Smooth muscle cell (in vitro differentiated cells): Measurements from ENCODE around the gene VSTM2B. TPM values are rescaled to one million over a fixed set of nuclear protein-coding genes. Genes with fewer than 3 reads are reported as not detected.

Source experiments
- DNase-seq: peaks from one replicate; lab custom pipeline; 2025; ENCODE audit not compliant: unreplicated experiment; lab: John Stamatoyannopoulos, UW
- H2AFZ ChIP-seq: fragments of 200-600 bp; sonication (generic); 2 replicates; pipeline ENCODE4 v1.6.0; 2016; ENCODE audit warnings: antibody characterized with exemption, low read depth, mild to moderate bottlenecking
- H3F3A ChIP-seq: fragments of 200-600 bp; sonication (generic); 2 replicates; pipeline ENCODE4 v1.6.0; 2017; ENCODE audit warnings: antibody characterized with exemption, low read depth
- H3K27ac ChIP-seq: fragments of 200-600 bp; sonication (generic); 2 replicates; pipeline ENCODE4 v1.5.1; 2016; ENCODE audit warnings: low read depth, mild to moderate bottlenecking
- H3K27me3 ChIP-seq: fragments of 200-600 bp; sonication (generic); 2 replicates; pipeline ENCODE4 v1.6.1; 2016; ENCODE audit warnings: low read depth, mild to moderate bottlenecking
- H3K36me3 ChIP-seq: fragments of 200-600 bp; sonication (generic); 2 replicates; pipeline ENCODE4 v1.5.1; 2016; ENCODE audit warnings: low read depth
- H3K4me1 ChIP-seq: fragments of 200-600 bp; sonication (generic); 2 replicates; pipeline ENCODE4 v1.5.1; 2016; ENCODE audit warnings: low read depth
- H3K4me2 ChIP-seq: fragments of 200-600 bp; sonication (generic); 2 replicates; pipeline ENCODE4 v1.6.0; 2016; ENCODE audit warnings: mild to moderate bottlenecking
- H3K4me3 ChIP-seq: fragments of 200-600 bp; sonication (generic); 2 replicates; pipeline ENCODE4 v1.5.1; 2016; ENCODE audit warnings: mild to moderate bottlenecking
- H3K79me2 ChIP-seq: fragments of 200-600 bp; sonication (generic); 2 replicates; pipeline ENCODE4 v1.6.0; 2016; ENCODE audit warnings: low read depth, mild to moderate bottlenecking
- H3K9ac ChIP-seq: fragments of 200-600 bp; sonication (generic); 2 replicates; pipeline ENCODE4 v1.6.0; 2016; ENCODE audit warnings: low read depth
- H3K9me3 ChIP-seq: fragments of 200-600 bp; sonication (generic); replicated peaks from 2 replicates; pipeline ENCODE4 v1.5.1; 2016; ENCODE audit warnings: low read depth
- H4K20me1 ChIP-seq: fragments of 200-600 bp; sonication (generic); 2 replicates; pipeline ENCODE4 v1.6.0; 2016; ENCODE audit warnings: low read depth
- CTCF ChIP-seq: fragments of 200-600 bp; sonication (generic); IDR thresholded peaks from 2 replicates; pipeline ENCODE4 v1.5.1; 2017; ENCODE audit warnings: borderline replicate concordance, mild to moderate bottlenecking, antibody characterized with exemption; ENCODE audit not compliant: insufficient read depth, poor library complexity, severe bottlenecking
- WGBS: methylation state at CpG from one replicate; pipeline ENCODE4 v1.1.7; 2016; ENCODE audit warnings: low lambda C conversion rate; 5-methylcytosine and 5-hydroxymethylcytosine counted together
- polyA plus RNA-seq: library from polyadenylated mRNA; unstranded; fragments of >200 nt; fragmentation: Nextera tagmentation; extraction: Ambion mirVana; gene quantifications from 2 replicates; pipeline ENCODE4 v1.2.1, GENCODE V29; 2016
- total RNA-seq: library from RNA; depleted of rRNA; stranded (reverse); fragments of >200 nt; gene quantifications from 2 replicates; pipeline ENCODE4 v1.2.3, GENCODE V29; 2014

VSTM2B gene
- total and polyA plus RNA-seq, 2 experiments from 2014 or later, result not detected

GRCh38 chr19:29535214-29535831, 9.5 kb downstream of the VSTM2B start:
- Histone ChIP-seq H3K9me3 (no peaks in the 10 kb centered on the region), H3K79me2 (no peaks in the 10 kb centered on the region), H3F3A (no peaks in the 10 kb centered on the region), H4K20me1 (no peaks in the 10 kb centered on the region), H3K4me1 (peaks cover 2% of the 10 kb centered on the region), H3K36me3 (no peaks in the 10 kb centered on the region), H3K27me3 (peaks cover 39% of the 10 kb centered on the region), H2AFZ (no peak overlapping the region), H3K4me2 (no peak overlapping the region), H3K9ac (no peak overlapping the region), H3K27ac (no peak overlapping the region), H3K4me3 (no peak overlapping the region)
- WGBS, result 77% methylated on average over 19 of the region's 19 CpGs
- DNase-seq, result no peak
- TF ChIP-seq CTCF, result no peak

- Histone ChIP-seq H2AFZ (no peak overlapping the region), H3K36me3 (no peaks in the 10 kb centered on the region), H3K27ac (no peak overlapping the region), H3K4me1 (no peaks in the 10 kb centered on the region), H3K27me3 (peaks cover 33% of the 10 kb centered on the region), H3K9me3 (no peaks in the 10 kb centered on the region), H3K9ac (no peak overlapping the region), H3K4me2 (no peak overlapping the region), H3K79me2 (no peaks in the 10 kb centered on the region), H4K20me1 (no peaks in the 10 kb centered on the region), H3F3A (no peaks in the 10 kb centered on the region), H3K4me3 (no peak overlapping the region)
- no peak for TF ChIP-seq CTCF
- no peak for DNase-seq
- 72% methylated on average over 4 of the region's 4 CpGs for WGBS
Measured at GRCh38 chr19:29535984-29536508, 10.3 kb downstream of the VSTM2B start.

- Histone ChIP-seq H3K9me3 (no peaks in the 10 kb centered on the region), H3K9ac (no peak overlapping the region), H3K79me2 (no peaks in the 10 kb centered on the region), H3K36me3 (no peaks in the 10 kb centered on the region), H3K4me2 (no peak overlapping the region), H4K20me1 (no peaks in the 10 kb centered on the region), H3K27me3 (peaks cover 22% of the 10 kb centered on the region), H3K27ac (no peak overlapping the region), H3F3A (no peaks in the 10 kb centered on the region), H3K4me3 (no peak overlapping the region), H2AFZ (no peak overlapping the region), H3K4me1 (no peaks in the 10 kb centered on the region)
- no peak for DNase-seq
- 81% methylated on average over 7 of the region's 7 CpGs for WGBS
- TF ChIP-seq CTCF, result no peak
Measured at GRCh38 chr19:29537181-29537580, 11.4 kb downstream of the VSTM2B start.

GRCh38 chr19:29537601-29538000, 11.8 kb downstream of the VSTM2B start:
- Histone ChIP-seq H3K27ac (no peak overlapping the region), H3K9ac (no peak overlapping the region), H3K4me1 (no peaks in the 10 kb centered on the region), H4K20me1 (no peaks in the 10 kb centered on the region), H3K79me2 (no peaks in the 10 kb centered on the region), H3F3A (no peaks in the 10 kb centered on the region), H3K4me2 (no peak overlapping the region), H3K27me3 (peaks cover 17% of the 10 kb centered on the region), H3K9me3 (no peaks in the 10 kb centered on the region), H3K4me3 (no peak overlapping the region), H3K36me3 (no peaks in the 10 kb centered on the region), H2AFZ (no peak overlapping the region)
- WGBS, result 90% methylated on average over 11 of the region's 11 CpGs
- no peak for DNase-seq
- no peak for TF ChIP-seq CTCF
